ENCODE results near the gene FBXW8.

DNA sequence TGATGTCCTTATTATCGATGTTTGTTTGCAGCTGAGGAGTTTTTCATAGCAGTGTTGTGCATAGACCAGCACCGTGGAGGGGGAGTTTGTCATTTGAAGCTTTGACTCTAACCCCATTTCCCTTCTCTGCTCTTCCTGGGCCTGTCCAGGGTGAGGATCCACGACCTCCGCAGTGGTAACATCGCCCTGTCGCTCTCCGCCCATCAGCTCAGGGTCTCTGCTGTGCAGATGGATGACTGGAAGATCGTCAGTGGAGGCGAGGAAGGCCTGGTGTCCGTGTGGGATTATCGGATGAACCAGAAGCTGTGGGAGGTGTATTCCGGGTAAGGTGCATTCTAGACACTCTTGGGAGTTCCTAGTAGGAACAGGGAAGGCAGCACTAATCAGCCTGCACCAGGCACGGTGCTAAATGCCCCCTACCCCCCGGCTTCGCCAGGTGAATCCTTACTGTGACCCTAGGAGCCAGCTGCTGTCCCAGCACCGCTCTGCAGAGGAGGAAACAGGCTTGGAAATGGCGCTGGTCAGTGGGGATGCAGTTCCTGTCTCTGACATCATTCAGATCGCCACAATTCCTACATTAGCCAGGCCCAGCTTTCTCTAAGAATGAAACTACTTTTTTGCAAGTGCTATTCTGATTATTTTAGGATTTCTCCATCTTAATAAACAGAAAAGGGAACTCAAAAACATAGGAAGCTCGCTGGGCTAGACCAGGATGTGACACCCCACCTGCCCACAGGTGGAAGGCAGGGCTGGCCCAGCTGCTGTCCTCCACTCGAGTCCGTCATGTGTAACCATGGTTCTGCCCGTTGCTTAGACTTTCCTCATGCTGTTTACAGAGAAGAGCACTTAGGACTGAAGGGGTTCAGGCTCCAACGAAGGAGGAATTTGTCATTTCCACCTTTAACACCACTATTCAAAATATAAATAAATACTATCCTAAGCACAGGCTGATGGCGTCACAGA, 113.5 kb downstream of the FBXW8 start:
- TF ChIP-seq, protein P1, sequence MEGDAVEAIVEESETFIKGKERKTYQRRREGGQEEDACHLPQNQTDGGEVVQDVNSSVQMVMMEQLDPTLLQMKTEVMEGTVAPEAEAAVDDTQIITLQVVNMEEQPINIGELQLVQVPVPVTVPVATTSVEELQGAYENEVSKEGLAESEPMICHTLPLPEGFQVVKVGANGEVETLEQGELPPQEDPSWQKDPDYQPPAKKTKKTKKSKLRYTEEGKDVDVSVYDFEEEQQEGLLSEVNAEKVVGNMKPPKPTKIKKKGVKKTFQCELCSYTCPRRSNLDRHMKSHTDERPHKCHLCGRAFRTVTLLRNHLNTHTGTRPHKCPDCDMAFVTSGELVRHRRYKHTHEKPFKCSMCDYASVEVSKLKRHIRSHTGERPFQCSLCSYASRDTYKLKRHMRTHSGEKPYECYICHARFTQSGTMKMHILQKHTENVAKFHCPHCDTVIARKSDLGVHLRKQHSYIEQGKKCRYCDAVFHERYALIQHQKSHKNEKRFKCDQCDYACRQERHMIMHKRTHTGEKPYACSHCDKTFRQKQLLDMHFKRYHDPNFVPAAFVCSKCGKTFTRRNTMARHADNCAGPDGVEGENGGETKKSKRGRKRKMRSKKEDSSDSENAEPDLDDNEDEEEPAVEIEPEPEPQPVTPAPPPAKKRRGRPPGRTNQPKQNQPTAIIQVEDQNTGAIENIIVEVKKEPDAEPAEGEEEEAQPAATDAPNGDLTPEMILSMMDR (conservative IDR thresholded peaks at IDR 0.05 in 1 of 2, IDR thresholded peaks at IDR 0.05 in 1 of 2; ENCODE audit: low read depth in 1 of 2, low read length in 2 of 2) = no peak
- TF ChIP-seq EZH2 (IDR thresholded peaks at IDR 0.05; ENCODE audit: low read length, missing control alignments) = no peak
